ENCODE measurements around the gene NFU1. TPM values are rescaled to one million over a fixed set of nuclear protein-coding genes. Genes with fewer than 3 reads are reported as not detected.
"Not testable (repeated sequence)": the region's sequence is repeated elsewhere in the genome, so short reads cannot be mapped to it uniquely, and the experiment has no call there.

The NFU1 gene
- total RNA-seq, 1 donor from 2014 or later: 32.1 TPM

DNA sequence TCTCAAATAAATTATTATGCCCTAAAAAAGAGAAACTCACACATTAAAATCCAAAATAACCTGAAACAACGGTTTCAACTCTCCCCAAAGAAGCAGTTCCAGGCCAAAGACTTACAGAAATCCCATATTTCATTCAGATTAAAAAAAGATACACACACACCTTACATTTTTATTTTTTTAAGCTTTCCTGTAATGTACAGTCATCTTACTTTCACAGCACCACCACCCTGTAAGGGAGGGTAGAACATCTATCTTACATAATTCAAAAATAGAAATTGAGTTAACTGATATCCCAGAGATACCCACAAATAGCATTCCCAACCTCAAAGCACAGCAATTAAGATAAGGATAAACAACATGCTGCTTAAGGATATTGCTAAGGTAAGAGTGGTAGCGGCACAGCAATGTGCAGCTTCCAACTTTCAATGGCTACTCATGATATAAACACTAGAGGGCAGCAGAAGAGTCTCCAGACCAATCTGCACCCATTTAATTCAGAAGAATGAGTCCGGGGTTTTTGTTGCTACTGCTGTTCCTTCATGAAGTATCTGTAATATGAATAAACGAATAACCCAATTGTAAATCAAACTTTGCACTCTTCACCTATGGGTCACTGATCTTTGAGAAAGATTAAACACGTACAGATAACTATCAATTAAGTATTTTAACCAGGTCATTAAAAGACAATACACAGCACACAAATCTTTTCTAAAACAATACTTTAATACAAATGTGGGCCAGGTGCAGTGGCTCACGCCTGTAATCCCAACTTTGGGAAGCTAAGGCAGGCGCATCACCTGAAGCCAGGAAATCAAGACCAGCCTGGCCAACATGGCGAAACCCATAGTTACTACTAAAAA lies 61.5 kb downstream of the NFU1 start:
- TF ChIP-seq, protein P1, sequence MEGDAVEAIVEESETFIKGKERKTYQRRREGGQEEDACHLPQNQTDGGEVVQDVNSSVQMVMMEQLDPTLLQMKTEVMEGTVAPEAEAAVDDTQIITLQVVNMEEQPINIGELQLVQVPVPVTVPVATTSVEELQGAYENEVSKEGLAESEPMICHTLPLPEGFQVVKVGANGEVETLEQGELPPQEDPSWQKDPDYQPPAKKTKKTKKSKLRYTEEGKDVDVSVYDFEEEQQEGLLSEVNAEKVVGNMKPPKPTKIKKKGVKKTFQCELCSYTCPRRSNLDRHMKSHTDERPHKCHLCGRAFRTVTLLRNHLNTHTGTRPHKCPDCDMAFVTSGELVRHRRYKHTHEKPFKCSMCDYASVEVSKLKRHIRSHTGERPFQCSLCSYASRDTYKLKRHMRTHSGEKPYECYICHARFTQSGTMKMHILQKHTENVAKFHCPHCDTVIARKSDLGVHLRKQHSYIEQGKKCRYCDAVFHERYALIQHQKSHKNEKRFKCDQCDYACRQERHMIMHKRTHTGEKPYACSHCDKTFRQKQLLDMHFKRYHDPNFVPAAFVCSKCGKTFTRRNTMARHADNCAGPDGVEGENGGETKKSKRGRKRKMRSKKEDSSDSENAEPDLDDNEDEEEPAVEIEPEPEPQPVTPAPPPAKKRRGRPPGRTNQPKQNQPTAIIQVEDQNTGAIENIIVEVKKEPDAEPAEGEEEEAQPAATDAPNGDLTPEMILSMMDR (conservative IDR thresholded peaks at IDR 0.05; ENCODE audit: low read depth, low read length): peak; percentile 69
- H3K4me3 ChIP-seq (ENCODE audit: low read depth, low read length): no peak overlapping the region
- no peak for DNase-seq (ENCODE audit: low read depth)

DNA sequence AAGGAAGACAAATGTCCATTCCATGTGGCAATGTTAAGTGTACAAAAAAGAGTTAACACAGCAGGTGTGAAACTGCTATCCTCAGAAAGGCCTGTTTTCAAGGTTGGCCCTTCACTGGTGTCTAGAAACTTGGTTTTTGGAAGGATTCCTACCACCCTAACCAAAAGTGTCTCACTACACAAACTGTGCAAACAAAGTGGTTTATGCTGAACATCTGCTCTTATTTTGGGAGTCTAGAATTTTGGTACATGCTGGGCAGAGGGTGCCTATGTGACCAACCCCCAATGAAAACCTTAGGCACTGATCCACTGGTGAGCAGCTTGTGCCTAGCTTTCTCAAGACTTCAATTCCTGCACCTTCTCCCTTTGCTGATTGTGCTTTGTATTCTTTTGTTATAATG lies 64.5 kb downstream of the NFU1 start:
- TF ChIP-seq, protein P1 (conservative IDR thresholded peaks at IDR 0.05; ENCODE audit: low read depth, low read length): no peak
- H3K4me3 ChIP-seq (ENCODE audit: low read depth, low read length): no peak overlapping the region
- no peak for DNase-seq (ENCODE audit: low read depth)

GRCh38 chr2:69369802-69370201 lies 67.4 kb downstream of the NFU1 start:
- no peak overlapping the region for H3K4me3 ChIP-seq (ENCODE audit: low read depth, low read length)
- DNase-seq (ENCODE audit: low read depth): no peak

GRCh38 chr2:69368588-69368987 lies 68.6 kb downstream of the NFU1 start:
- DNase-seq (ENCODE audit: low read depth): no peak
- TF ChIP-seq, protein P1 (conservative IDR thresholded peaks at IDR 0.05; ENCODE audit: low read depth, low read length): no peak
- no peak overlapping the region for H3K4me3 ChIP-seq (ENCODE audit: low read depth, low read length)

More at GRCh38 chr2:69369802-69370201, 67.4 kb downstream of the NFU1 start:
- TF ChIP-seq, protein P1 (conservative IDR thresholded peaks at IDR 0.05; ENCODE audit: low read depth, low read length): no peak

- no peak for DNase-seq (ENCODE audit: low read depth)
- TF ChIP-seq, protein P1 (conservative IDR thresholded peaks at IDR 0.05; ENCODE audit: low read depth, low read length): no peak
- no peak overlapping the region for H3K4me3 ChIP-seq (ENCODE audit: low read depth, low read length)
Measured at GRCh38 chr2:69359371-69359770, 77.9 kb downstream of the NFU1 start.

DNA sequence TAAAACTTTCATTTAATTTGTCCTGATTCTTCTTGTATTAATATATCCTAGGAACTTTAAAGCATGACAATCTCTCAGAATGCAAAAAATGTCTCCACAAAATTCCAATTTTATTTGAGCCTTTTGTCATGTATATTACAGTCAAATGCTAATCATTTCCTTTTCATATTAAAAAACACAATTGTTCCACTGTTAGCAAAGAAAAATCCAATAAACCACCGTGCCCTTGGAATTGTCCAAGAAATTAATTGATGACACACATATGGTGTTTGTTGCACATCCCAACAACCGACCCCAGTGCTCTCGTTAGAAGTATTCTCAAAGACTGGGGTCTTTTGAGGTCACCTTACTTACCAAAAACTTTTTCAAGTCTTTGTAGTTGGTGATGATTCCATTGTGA lies 78.3 kb downstream of the NFU1 start:
- TF ChIP-seq, protein P1 (conservative IDR thresholded peaks at IDR 0.05; ENCODE audit: low read depth, low read length): no peak
- DNase-seq (ENCODE audit: low read depth): no peak
- H3K4me3 ChIP-seq (ENCODE audit: low read depth, low read length): no peak overlapping the region

DNA sequence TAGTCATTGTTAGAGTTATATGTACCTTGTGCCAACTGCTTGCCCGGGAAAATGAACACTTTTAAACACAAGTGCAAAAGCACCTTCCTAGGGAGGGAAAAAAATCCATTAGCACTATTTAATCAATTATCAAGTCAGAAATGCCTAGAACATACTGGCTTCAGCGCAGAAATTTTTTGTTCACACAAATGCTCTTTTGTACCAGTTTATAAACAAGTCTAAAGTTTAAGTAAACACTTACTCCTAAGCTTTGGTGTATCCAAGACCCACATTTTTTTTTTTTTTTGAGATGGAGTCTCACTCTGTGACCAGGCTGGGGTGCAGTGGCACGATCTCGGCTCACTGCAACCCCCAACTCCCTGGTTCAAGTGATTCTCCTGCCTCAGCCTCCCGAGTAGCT lies 80.8 kb downstream of the NFU1 start:
- H3K4me3 ChIP-seq (ENCODE audit: low read depth, low read length): no peak overlapping the region
- no peak for DNase-seq (ENCODE audit: low read depth)
- TF ChIP-seq, protein P1 (conservative IDR thresholded peaks at IDR 0.05; ENCODE audit: low read depth, low read length): no peak

- DNase-seq (ENCODE audit: low read depth); H3K4me3 ChIP-seq (ENCODE audit: low read depth, low read length): not testable (repeated sequence)
Measured at GRCh38 chr2:69354976-69355375, 82.3 kb downstream of the NFU1 start.

Measured in epithelial cell of proximal tubule (primary cell).